Panc1 (cell line): Measurements from ENCODE around the gene CES2. TPM values are rescaled to one million over a fixed set of nuclear protein-coding genes. Genes with fewer than 3 reads are reported as not detected.
"Not testable (repeated sequence)": the region's sequence is repeated elsewhere in the genome, so short reads cannot be mapped to it uniquely, and the experiment has no call there.

ENCODE experiments used
- ATAC-seq: fragments of 200-7000 bp; cut with Tn5 transposase; 2 replicates; pipeline ENCODE4 v1.9.1; 2020; ENCODE audit warnings: mild to moderate bottlenecking, moderate library complexity
- BruUV-seq: library from RNA; stranded (reverse); fragments of 400-500 nt; replicated peaks from 2 replicates; lab custom pipeline; 2021; lab: Mats Ljungman, UMichigan
- CTCF ChIA-PET: fragments of 300-600 bp; sonication (Branson Sonifier 250); formaldehyde crosslinking; loops from one replicate; lab custom pipeline; 2022; ENCODE audit warnings: antibody characterized with exemption; lab: Charles Lee
- POLR2A ChIA-PET: fragments of 300-600 bp; sonication (Branson Sonifier 250); formaldehyde crosslinking; loops from one replicate; lab custom pipeline; 2022; ENCODE audit warnings: antibody characterized with exemption; lab: Charles Lee
- DNase-seq: peaks from one replicate; pipeline ENCODE4 v3.0.0-alpha.2; 2010; ENCODE audit warnings: low read depth, low spot score
- H3K27ac ChIP-seq: 2 replicates; pipeline ENCODE4 v1.5.1; 2011; ENCODE audit warnings: mild to moderate bottlenecking, low read length, inconsistent platforms
- H3K27me3 ChIP-seq: fragments of 200-500 bp; sonication (Bioruptor generic); 2 replicates; pipeline ENCODE4 v1.6.0; 2014; ENCODE audit warnings: low read length, inconsistent platforms; ENCODE audit not compliant: control insufficient read depth, insufficient read depth
- H3K36me3 ChIP-seq: fragments of 200-500 bp; sonication (Bioruptor generic); 2 replicates; pipeline ENCODE4 v1.5.1; 2014; ENCODE audit warnings: inconsistent platforms, mild to moderate bottlenecking, low read length, moderate library complexity; ENCODE audit not compliant: control insufficient read depth, insufficient read depth
- H3K4me1 ChIP-seq: 2 replicates; pipeline ENCODE4 v1.5.1; 2011; ENCODE audit warnings: inconsistent platforms, mild to moderate bottlenecking, low read length, moderate library complexity; ENCODE audit not compliant: control insufficient read depth, insufficient read depth
- H3K4me3 ChIP-seq, 2 experiments: 2 replicates each; pipeline ENCODE4 v1.5.1; 2011 to 2012; ENCODE audit warnings: low read depth in 2 of 2, low read length in 2 of 2, mild to moderate bottlenecking in 2 of 2, inconsistent platforms in 1 of 2, moderate library complexity in 1 of 2
- H3K9me3 ChIP-seq: fragments of 200-500 bp; sonication (Bioruptor generic); 2 replicates; pipeline ENCODE4 v1.5.1; 2014; ENCODE audit warnings: low read depth, mild to moderate bottlenecking, inconsistent platforms, low read length, moderate library complexity; ENCODE audit not compliant: control insufficient read depth, insufficient read depth
- POLR2AphosphoS5 ChIP-seq: IDR thresholded peaks from 2 replicates; pipeline ENCODE4 v1.6.1; 2012; ENCODE audit warnings: mild to moderate bottlenecking, low read depth, low read length, moderate library complexity
- SIN3A ChIP-seq: IDR thresholded peaks from 2 replicates; pipeline ENCODE4 v1.6.1; 2012; ENCODE audit warnings: low read depth, mild to moderate bottlenecking, low read length, moderate library complexity, borderline replicate concordance; ENCODE audit not compliant: insufficient read depth
- TCF7L2 ChIP-seq: IDR thresholded peaks from 2 replicates; pipeline ENCODE4 v1.6.1; 2011; ENCODE audit warnings: mild to moderate bottlenecking, low read depth, low read length, inconsistent platforms
- in situ Hi-C: cut with HindIII; loops from 2 replicates; pipeline ENCODE4 v1.10.0; 2016; ENCODE audit warnings: low sequenced_read_pairs, low pct_unique_long_range_greater_than_20kb
- intact Hi-C: fragments of 100-400 bp; cut with micrococcal nuclease; formaldehyde crosslinking; loops from one replicate; pipeline ENCODE4 v1.10.0; 2022; ENCODE audit not compliant: unreplicated experiment
- total RNA-seq: library from RNA; stranded (reverse); gene quantifications from one replicate; pipeline ENCODE4 v1.2.1, GENCODE V29; 2021; ENCODE audit not compliant: unreplicated experiment
- TF ChIP-seq, protein P1 (sequence below): fragments of 450-650 bp; IDR thresholded peaks from 2 replicates; pipeline ENCODE4 v1.5.1; 2017; ENCODE audit warnings: mild to moderate bottlenecking
- TF ChIP-seq, protein P2 (sequence below), 2 experiments: IDR thresholded peaks; 2 replicates each; pipeline ENCODE4 v1.6.1; 2011 to 2012; ENCODE audit warnings: low read depth in 2 of 2, control low read depth in 1 of 2, low read length in 1 of 2, mild to moderate bottlenecking in 1 of 2, moderate library complexity in 1 of 2; ENCODE audit not compliant: insufficient read depth in 1 of 2

CES2 gene
- total RNA-seq, 1 experiment from 2014 or later = 26.3 TPM

DNA sequence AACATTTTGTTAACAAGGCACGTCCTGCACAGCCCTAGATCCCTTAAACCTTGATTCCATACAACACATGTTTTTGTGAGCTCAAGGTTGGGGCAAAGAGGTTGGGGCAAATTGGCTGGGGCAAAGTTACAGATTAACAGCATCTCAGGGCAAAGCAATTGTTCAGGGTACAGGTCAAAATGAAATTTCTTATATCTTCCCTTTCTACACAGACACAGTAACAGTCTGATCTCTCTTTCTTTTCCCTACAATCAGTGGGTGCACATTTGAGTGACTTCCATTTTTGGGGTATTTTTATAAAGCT lies 20.8 kb downstream of the CES2 start:
- H3K4me1 ChIP-seq, ATAC-seq, H3K27me3 ChIP-seq, in situ Hi-C loops, H3K9me3 ChIP-seq, POLR2A ChIA-PET, H3K27ac ChIP-seq, BruUV-seq, H3K36me3 ChIP-seq, H3K4me3 ChIP-seq, DNase-seq: not testable (repeated sequence)
- CTCF ChIA-PET = interaction anchor here (0.6 kb wide), 1 partner anchor 200 kb away, joined by 3 read pairs; no protein-coding TSS in a partner anchor
- intact Hi-C loops = loop anchor here (10.0 kb wide), 1 partner anchor 229 kb away; the partner anchor contains the start of gene MATCAP1

DNA sequence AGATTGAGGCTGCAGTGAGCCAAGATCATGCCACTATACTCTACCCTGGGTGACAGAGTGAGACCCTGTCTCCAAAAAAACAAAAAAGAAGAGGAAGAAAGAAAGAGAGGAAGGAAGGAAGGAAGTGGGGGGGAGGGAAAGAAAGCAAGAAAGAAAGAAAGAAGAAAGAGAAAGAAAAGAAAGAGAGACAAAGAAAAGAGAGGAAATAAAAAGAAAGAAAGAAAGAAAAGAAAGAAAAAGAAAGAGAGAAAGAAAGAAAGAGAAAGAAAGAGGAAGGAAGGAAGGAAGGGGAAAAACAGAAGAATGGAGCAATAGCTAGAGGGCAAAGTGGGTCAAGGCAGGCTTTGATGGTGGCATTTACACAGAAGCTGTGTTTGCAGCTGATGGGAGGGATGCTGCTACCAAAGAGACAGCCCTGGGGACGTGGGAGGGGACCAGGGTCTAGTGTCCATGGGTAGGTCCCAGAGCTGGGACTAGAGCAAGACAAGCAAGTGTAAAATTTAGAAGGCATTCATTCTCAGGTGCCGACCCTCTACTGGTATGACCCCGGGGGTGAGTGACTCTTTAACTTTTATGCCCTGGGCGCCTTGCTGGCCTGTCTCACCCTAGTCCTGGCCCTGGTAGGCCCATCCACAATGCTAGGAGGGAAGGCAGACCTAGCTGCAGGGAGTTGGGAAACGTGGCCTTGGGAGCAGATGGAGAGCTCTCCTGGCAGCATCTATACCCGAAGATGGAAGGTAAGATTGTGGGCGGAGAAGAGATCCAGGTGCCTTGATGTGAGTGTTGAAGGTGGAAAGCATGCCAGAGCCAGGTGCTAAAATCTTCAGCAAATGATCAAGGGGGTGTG lies 23.8 kb downstream of the CES2 start:
- no peaks in the 10 kb centered on the region for H3K36me3 ChIP-seq
- H3K4me3 ChIP-seq = no peak overlapping the region
- ChIA-PET CTCF (interaction anchor here (0.6 kb wide), 1 partner anchor 155 kb away, joined by 5 read pairs; no protein-coding TSS in a partner anchor), POLR2A (interaction anchor here (0.6 kb wide), 1 partner anchor 186 kb away, joined by 4 read pairs; no protein-coding TSS in a partner anchor)
- BruUV-seq = no TSS peak
- H3K4me1 ChIP-seq = no peaks in the 10 kb centered on the region; the same call in 1 of the 2 replicates
- intact Hi-C loops = loop anchor here (10.0 kb wide), 1 partner anchor 226 kb away; the partner anchor contains the start of gene MATCAP1
- in situ Hi-C loops = no loop called here
- no peak overlapping the region for H3K27ac ChIP-seq
- H3K9me3 ChIP-seq = no peaks in the 10 kb centered on the region
- TF ChIP-seq SIN3A (no peak), POLR2AphosphoS5 (no peak), TCF7L2 (no peak)
- TF ChIP-seq, protein P1, sequence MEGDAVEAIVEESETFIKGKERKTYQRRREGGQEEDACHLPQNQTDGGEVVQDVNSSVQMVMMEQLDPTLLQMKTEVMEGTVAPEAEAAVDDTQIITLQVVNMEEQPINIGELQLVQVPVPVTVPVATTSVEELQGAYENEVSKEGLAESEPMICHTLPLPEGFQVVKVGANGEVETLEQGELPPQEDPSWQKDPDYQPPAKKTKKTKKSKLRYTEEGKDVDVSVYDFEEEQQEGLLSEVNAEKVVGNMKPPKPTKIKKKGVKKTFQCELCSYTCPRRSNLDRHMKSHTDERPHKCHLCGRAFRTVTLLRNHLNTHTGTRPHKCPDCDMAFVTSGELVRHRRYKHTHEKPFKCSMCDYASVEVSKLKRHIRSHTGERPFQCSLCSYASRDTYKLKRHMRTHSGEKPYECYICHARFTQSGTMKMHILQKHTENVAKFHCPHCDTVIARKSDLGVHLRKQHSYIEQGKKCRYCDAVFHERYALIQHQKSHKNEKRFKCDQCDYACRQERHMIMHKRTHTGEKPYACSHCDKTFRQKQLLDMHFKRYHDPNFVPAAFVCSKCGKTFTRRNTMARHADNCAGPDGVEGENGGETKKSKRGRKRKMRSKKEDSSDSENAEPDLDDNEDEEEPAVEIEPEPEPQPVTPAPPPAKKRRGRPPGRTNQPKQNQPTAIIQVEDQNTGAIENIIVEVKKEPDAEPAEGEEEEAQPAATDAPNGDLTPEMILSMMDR = no peak
- TF ChIP-seq, protein P2, sequence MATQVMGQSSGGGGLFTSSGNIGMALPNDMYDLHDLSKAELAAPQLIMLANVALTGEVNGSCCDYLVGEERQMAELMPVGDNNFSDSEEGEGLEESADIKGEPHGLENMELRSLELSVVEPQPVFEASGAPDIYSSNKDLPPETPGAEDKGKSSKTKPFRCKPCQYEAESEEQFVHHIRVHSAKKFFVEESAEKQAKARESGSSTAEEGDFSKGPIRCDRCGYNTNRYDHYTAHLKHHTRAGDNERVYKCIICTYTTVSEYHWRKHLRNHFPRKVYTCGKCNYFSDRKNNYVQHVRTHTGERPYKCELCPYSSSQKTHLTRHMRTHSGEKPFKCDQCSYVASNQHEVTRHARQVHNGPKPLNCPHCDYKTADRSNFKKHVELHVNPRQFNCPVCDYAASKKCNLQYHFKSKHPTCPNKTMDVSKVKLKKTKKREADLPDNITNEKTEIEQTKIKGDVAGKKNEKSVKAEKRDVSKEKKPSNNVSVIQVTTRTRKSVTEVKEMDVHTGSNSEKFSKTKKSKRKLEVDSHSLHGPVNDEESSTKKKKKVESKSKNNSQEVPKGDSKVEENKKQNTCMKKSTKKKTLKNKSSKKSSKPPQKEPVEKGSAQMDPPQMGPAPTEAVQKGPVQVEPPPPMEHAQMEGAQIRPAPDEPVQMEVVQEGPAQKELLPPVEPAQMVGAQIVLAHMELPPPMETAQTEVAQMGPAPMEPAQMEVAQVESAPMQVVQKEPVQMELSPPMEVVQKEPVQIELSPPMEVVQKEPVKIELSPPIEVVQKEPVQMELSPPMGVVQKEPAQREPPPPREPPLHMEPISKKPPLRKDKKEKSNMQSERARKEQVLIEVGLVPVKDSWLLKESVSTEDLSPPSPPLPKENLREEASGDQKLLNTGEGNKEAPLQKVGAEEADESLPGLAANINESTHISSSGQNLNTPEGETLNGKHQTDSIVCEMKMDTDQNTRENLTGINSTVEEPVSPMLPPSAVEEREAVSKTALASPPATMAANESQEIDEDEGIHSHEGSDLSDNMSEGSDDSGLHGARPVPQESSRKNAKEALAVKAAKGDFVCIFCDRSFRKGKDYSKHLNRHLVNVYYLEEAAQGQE (IDR thresholded peaks at IDR 0.05; ENCODE audit: insufficient read depth in 1 of 2, low read depth in 2 of 2, low read length in 1 of 2) = no peak
- DNase-seq = no peak
- ATAC-seq = no peak
- no peaks in the 10 kb centered on the region for H3K27me3 ChIP-seq
